PC-9 (cell line): ENCODE measurements around the gene RHEB.

Experiments
- EZH2 ChIP-seq: fragments of 200-600 bp; sonication (generic); IDR thresholded peaks from 2 replicates; pipeline ENCODE4 v1.8.0; 2017; ENCODE audit warnings: antibody characterized with exemption, low read depth
- TF ChIP-seq, protein P1 (sequence below): fragments of 200-600 bp; sonication (generic); conservative IDR thresholded peaks from 2 replicates; pipeline ENCODE4 v1.6.1; 2017; ENCODE audit warnings: mixed run types, antibody characterized with exemption, mild to moderate bottlenecking, moderate library complexity

DNA sequence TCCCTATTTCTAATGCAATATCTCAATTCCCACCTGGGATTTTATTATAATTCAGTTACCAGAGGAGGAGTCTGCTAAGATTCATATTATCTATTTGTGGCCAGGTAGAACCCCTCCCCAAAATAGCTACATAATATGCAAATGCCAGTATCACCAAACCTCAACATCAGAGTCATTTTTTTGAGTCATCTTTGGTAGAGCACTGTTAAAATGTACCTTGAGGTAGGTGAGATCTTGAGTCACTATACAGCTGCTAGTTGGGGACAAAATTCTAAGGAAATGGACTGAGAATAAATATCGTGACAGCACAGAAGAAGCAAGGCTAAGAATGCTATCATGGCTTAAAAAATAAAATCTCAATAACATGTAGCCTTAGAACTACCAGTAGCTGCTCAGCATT lies 75.1 kb downstream of the RHEB start:
- TF ChIP-seq, protein P1, sequence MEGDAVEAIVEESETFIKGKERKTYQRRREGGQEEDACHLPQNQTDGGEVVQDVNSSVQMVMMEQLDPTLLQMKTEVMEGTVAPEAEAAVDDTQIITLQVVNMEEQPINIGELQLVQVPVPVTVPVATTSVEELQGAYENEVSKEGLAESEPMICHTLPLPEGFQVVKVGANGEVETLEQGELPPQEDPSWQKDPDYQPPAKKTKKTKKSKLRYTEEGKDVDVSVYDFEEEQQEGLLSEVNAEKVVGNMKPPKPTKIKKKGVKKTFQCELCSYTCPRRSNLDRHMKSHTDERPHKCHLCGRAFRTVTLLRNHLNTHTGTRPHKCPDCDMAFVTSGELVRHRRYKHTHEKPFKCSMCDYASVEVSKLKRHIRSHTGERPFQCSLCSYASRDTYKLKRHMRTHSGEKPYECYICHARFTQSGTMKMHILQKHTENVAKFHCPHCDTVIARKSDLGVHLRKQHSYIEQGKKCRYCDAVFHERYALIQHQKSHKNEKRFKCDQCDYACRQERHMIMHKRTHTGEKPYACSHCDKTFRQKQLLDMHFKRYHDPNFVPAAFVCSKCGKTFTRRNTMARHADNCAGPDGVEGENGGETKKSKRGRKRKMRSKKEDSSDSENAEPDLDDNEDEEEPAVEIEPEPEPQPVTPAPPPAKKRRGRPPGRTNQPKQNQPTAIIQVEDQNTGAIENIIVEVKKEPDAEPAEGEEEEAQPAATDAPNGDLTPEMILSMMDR: no peak
- no peak for TF ChIP-seq EZH2
